Activated naive CD4-positive, alpha-beta T cell treated with anti-CD3 and anti-CD28 coated beads, Interleukin-2, amount 10 ng/mL, durations not matched to agents 7 days and 5 days (primary cell): Measurements from ENCODE around the gene SORCS1.

Source experiments
- CTCF ChIA-PET: fragments of 350-600 bp; sonication (Branson Sonifier 250); formaldehyde crosslinking; loops from one replicate; lab custom pipeline; 2021; ENCODE audit warnings: antibody characterized with exemption; lab: Charles Lee
- DNase-seq: peaks from one replicate; pipeline ENCODE4 v3.0.0-alpha.2; 2020
- H3K27ac Mint-ChIP-seq: one replicate; pipeline ENCODE4 v1.8.0; 2021; ENCODE audit warnings: mild to moderate bottlenecking, moderate library complexity, mixed read lengths
- H3K27me3 Mint-ChIP-seq: one replicate; pipeline ENCODE4 v1.8.0; 2021; ENCODE audit warnings: mild to moderate bottlenecking, mixed read lengths
- H3K36me3 Mint-ChIP-seq: one replicate; pipeline ENCODE4 v1.8.0; 2021; ENCODE audit warnings: mixed read lengths
- H3K4me1 Mint-ChIP-seq: one replicate; pipeline ENCODE4 v1.8.0; 2021; ENCODE audit warnings: mixed read lengths
- H3K4me3 Mint-ChIP-seq: one replicate; pipeline ENCODE4 v1.8.0; 2021; ENCODE audit warnings: mild to moderate bottlenecking, moderate library complexity, mixed read lengths
- H3K9me3 Mint-ChIP-seq: one replicate; pipeline ENCODE4 v1.8.0; 2021; ENCODE audit warnings: mixed read lengths

The SORCS1 gene

GRCh38 chr10:106815427-106816043 lies 349.0 kb downstream of the SORCS1 start:
- no peaks in the 10 kb centered on the region for H3K9me3 Mint-ChIP-seq
- H3K4me3 Mint-ChIP-seq: no peak overlapping the region
- no peaks in the 10 kb centered on the region for H3K36me3 Mint-ChIP-seq
- DNase-seq: no peak
- H3K4me1 Mint-ChIP-seq: peaks cover 8% of the 10 kb centered on the region
- H3K27me3 Mint-ChIP-seq: no peaks in the 10 kb centered on the region
- CTCF ChIA-PET: interaction anchor here (0.5 kb wide), 1 partner anchor 96 kb away, joined by 3 read pairs; no protein-coding TSS in a partner anchor
- no peak overlapping the region for H3K27ac Mint-ChIP-seq

DNA sequence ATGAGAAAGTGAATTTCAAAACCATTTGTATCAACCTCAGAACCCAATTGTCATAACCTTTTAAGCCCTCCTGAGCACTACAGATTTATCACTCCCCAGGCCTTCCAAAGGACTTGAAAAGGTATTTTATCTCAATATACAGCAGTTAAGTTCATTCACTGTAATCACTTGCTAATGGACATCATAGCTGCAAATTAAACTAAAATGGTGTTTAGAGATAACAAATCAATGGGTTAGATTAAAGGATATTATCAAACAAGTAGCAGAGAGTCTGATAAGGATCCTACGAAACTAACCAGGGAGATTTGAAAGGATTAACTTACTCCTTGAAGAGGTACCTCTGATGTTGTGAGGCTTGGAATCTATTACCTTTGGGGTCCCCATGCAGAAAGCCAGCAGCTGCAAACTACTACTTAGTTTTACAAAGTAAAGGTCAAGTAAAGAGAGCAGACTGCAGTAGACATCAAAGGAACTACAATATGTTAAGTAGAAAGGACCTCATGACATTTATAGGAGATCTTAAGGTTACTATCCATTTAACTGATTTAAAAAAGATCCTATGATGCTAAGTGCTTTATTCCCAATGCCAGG lies 359.4 kb downstream of the SORCS1 start:
- Mint-ChIP-seq H3K4me1 (no peaks in the 10 kb centered on the region), H3K27me3 (no peaks in the 10 kb centered on the region), H3K9me3 (peaks cover 8% of the 10 kb centered on the region), H3K36me3 (no peaks in the 10 kb centered on the region), H3K4me3 (no peak overlapping the region), H3K27ac (no peak overlapping the region)
- CTCF ChIA-PET: no interaction called here
- DNase-seq: no peak

DNA sequence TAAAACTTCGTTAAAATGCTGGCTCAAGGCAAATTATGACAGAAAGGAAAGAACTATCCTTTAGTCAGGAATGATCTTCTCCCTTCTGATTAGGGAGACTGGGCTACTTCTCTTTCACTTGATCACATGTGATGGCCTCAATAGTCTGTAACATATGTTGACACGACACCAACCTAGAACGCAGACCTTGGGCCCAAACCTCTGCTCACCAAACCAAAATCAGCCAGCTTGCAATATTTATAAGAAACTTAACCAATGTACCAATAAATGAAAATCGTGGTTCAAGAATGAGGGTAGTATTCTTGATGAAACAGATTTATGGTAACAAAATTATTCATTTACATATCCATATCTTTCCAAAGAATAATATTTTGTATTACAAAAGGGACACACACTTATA lies 361.6 kb downstream of the SORCS1 start:
- Mint-ChIP-seq H3K9me3 (peaks cover 11% of the 10 kb centered on the region), H3K4me1 (no peaks in the 10 kb centered on the region), H3K4me3 (no peak overlapping the region), H3K36me3 (no peaks in the 10 kb centered on the region), H3K27me3 (no peaks in the 10 kb centered on the region), H3K27ac (no peak overlapping the region)
- CTCF ChIA-PET: no interaction called here
- no peak for DNase-seq

GRCh38 chr10:106799776-106800175 lies 364.7 kb downstream of the SORCS1 start:
- CTCF ChIA-PET: no interaction called here

GRCh38 chr10:106795619-106796018 lies 368.9 kb downstream of the SORCS1 start:
- H3K27me3 Mint-ChIP-seq: no peaks in the 10 kb centered on the region
- H3K36me3 Mint-ChIP-seq: no peaks in the 10 kb centered on the region
- CTCF ChIA-PET: no interaction called here
- DNase-seq: no peak
- peaks cover 7% of the 10 kb centered on the region for H3K9me3 Mint-ChIP-seq
- H3K4me1 Mint-ChIP-seq: no peaks in the 10 kb centered on the region
- H3K4me3 Mint-ChIP-seq: no peak overlapping the region
- H3K27ac Mint-ChIP-seq: no peak overlapping the region

More at GRCh38 chr10:106799776-106800175, 364.7 kb downstream of the SORCS1 start:
- no peak for DNase-seq
- H3K9me3 Mint-ChIP-seq: peaks cover 11% of the 10 kb centered on the region
- H3K4me1 Mint-ChIP-seq: no peaks in the 10 kb centered on the region
- H3K36me3 Mint-ChIP-seq: no peaks in the 10 kb centered on the region
- no peak overlapping the region for H3K4me3 Mint-ChIP-seq
- H3K27ac Mint-ChIP-seq: no peak overlapping the region
- no peaks in the 10 kb centered on the region for H3K27me3 Mint-ChIP-seq

GRCh38 chr10:106793617-106794016 lies 370.9 kb downstream of the SORCS1 start:
- Mint-ChIP-seq H3K4me1 (no peaks in the 10 kb centered on the region), H3K4me3 (no peak overlapping the region), H3K36me3 (no peaks in the 10 kb centered on the region), H3K27ac (no peak overlapping the region), H3K9me3 (peaks cover 8% of the 10 kb centered on the region), H3K27me3 (no peaks in the 10 kb centered on the region)
- CTCF ChIA-PET: no interaction called here
- DNase-seq: no peak

GRCh38 chr10:106789623-106790022 lies 374.9 kb downstream of the SORCS1 start:
- Mint-ChIP-seq H3K4me1 (no peaks in the 10 kb centered on the region), H3K27me3 (no peaks in the 10 kb centered on the region), H3K27ac (no peak overlapping the region), H3K36me3 (no peaks in the 10 kb centered on the region), H3K4me3 (no peak overlapping the region), H3K9me3 (peaks cover 6% of the 10 kb centered on the region)
- CTCF ChIA-PET: no interaction called here
- no peak for DNase-seq

DNA sequence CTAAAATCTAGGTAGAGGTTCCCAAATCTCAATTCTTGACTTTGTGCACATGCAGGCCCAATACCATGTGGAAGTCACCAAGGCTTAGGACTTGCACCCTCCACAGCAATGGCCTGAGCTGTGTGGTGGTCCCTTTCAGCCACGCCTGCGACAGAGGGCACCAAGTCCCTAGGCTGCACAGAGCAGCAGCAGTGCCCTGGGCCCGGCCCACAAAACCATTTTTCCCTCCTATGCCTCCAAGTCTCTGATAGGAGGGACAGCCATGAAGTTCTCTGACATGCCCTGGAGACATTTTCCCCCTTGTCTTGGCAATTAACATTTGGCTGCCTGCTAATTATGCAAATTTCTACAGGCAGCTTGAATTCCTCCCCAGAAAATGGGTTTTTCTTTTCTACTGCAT lies 375.5 kb downstream of the SORCS1 start:
- CTCF ChIA-PET: no interaction called here
- Mint-ChIP-seq H3K36me3 (no peaks in the 10 kb centered on the region), H3K27ac (no peak overlapping the region), H3K27me3 (no peaks in the 10 kb centered on the region), H3K9me3 (peaks cover 6% of the 10 kb centered on the region), H3K4me1 (no peaks in the 10 kb centered on the region), H3K4me3 (no peak overlapping the region)
- no peak for DNase-seq

GRCh38 chr10:106785528-106785927 lies 379.0 kb downstream of the SORCS1 start:
- H3K27me3 Mint-ChIP-seq: no peaks in the 10 kb centered on the region
- no peak for DNase-seq
- peaks cover 6% of the 10 kb centered on the region for H3K9me3 Mint-ChIP-seq
- H3K27ac Mint-ChIP-seq: no peak overlapping the region
- no peaks in the 10 kb centered on the region for H3K36me3 Mint-ChIP-seq
- CTCF ChIA-PET: no interaction called here
- H3K4me3 Mint-ChIP-seq: no peak overlapping the region
- no peaks in the 10 kb centered on the region for H3K4me1 Mint-ChIP-seq

DNA sequence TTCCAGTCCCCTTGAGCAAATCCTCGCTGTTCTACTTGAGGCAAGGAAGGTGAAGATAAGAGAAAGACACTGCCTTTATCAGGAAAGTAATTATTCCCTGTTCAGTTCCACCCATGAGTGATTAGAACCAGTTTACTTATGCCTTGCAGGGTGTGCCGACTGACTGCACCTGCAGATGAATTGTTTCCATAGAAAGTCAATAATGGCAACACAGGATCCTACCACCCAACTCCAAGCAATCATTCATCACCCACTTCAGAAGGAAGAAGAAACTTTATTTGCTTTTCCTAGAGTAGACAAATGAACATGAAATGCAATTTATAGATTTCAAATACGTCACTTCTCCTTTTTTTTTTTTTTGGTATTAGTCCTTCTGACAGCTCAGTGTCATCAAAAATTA lies 383.9 kb downstream of the SORCS1 start:
- H3K36me3 Mint-ChIP-seq: no peaks in the 10 kb centered on the region
- DNase-seq: no peak
- CTCF ChIA-PET: no interaction called here

DNA sequence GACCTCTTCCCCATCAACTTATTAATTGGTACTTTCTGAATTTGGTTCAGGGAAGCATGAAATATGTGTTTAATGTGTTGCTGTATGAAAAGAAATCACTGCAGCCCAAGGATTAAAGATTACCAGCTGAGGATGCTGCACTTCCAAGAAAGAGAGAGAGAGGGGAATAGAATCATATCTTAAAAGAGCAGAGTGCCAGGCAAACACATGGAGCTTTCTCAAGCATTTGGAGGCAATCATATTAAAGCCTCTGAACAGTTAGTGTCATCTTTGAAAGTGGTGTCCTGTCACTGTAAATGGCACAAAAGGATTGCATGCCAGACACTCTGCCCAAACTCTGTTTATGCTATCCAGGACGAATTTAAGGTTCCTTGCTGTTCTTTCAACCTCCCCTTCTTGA lies 386.7 kb downstream of the SORCS1 start:
- no peak for DNase-seq
- no peaks in the 10 kb centered on the region for H3K9me3 Mint-ChIP-seq
- H3K4me1 Mint-ChIP-seq: no peaks in the 10 kb centered on the region
- no peaks in the 10 kb centered on the region for H3K27me3 Mint-ChIP-seq
- CTCF ChIA-PET: interaction anchor here (0.6 kb wide), 1 partner anchor 276 kb away, joined by 3 read pairs; no protein-coding TSS in a partner anchor
- no peak overlapping the region for H3K4me3 Mint-ChIP-seq
- no peak overlapping the region for H3K27ac Mint-ChIP-seq
- no peaks in the 10 kb centered on the region for H3K36me3 Mint-ChIP-seq

More for the DNA sequence above, 383.9 kb downstream of the SORCS1 start:
- Mint-ChIP-seq H3K27ac (no peak overlapping the region), H3K27me3 (no peaks in the 10 kb centered on the region), H3K4me1 (no peaks in the 10 kb centered on the region), H3K4me3 (no peak overlapping the region), H3K9me3 (no peaks in the 10 kb centered on the region)

DNA sequence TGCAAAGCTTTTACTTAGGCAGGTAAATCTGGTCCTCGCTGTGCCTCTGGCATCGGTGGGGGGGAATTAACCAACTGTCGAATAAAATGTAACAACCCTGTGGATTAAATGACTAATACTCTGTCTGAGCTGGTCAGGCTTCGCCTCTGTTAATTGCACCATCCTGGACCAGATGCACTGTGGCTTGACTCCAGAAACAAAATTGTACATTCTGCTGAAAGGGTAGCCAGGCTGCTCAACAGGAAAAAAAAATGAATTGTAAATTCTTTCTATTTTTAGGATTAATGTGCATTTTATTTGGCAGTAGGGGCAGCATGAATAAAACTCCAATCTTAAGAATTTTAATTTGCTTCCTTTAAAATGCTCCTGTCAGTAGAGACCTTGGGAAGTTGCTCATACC lies 389.4 kb downstream of the SORCS1 start:
- no peaks in the 10 kb centered on the region for H3K27me3 Mint-ChIP-seq
- CTCF ChIA-PET: no interaction called here
- H3K4me3 Mint-ChIP-seq: no peak overlapping the region
- H3K4me1 Mint-ChIP-seq: no peaks in the 10 kb centered on the region
- no peak for DNase-seq
- no peak overlapping the region for H3K27ac Mint-ChIP-seq
- no peaks in the 10 kb centered on the region for H3K36me3 Mint-ChIP-seq
- H3K9me3 Mint-ChIP-seq: peaks cover 5% of the 10 kb centered on the region

DNA sequence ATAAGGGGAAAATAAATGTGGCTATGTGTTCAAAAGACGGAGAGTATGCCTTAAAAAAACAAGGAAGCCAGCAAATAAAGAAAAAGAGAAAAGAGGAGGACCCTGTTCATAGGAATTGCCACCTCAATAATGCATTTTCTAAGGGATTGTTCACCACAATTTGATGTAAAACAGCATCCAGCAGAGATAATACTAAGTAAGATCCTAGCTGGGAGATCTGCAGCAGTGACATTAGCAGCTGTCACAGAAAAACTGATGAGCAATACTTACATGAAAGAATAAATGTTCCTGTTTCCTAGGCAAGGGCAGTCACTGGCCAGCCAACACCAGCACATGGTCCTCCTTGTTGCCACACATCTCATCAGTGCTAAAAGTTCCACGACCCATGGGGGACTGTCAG lies 391.5 kb downstream of the SORCS1 start:
- no peaks in the 10 kb centered on the region for H3K36me3 Mint-ChIP-seq
- peaks cover 6% of the 10 kb centered on the region for H3K9me3 Mint-ChIP-seq
- no peak overlapping the region for H3K4me3 Mint-ChIP-seq
- H3K4me1 Mint-ChIP-seq: no peaks in the 10 kb centered on the region
- no peak overlapping the region for H3K27ac Mint-ChIP-seq
- CTCF ChIA-PET: no interaction called here
- no peak for DNase-seq
- no peaks in the 10 kb centered on the region for H3K27me3 Mint-ChIP-seq

DNA sequence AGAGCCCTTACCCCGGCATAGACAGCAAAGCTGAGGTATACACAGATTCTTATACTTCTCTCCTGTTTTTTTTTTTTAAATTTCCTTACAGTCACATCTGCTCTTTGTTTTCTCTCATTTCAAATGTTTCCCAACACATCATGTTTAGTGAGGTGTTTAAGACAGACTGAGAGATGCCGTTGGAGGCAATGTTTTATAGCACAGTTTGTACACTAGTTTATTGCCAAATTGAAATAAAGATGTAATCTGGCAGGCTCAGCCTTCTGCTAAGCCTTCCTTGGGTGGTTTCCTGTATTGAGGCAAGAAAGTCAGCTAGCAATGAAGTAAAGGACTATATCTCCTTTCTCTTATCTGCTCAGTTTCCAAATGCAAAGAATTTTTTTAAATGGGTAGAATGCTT lies 393.4 kb downstream of the SORCS1 start:
- H3K4me1 Mint-ChIP-seq: no peaks in the 10 kb centered on the region
- H3K4me3 Mint-ChIP-seq: no peak overlapping the region
- DNase-seq: no peak
- no peaks in the 10 kb centered on the region for H3K27me3 Mint-ChIP-seq
- CTCF ChIA-PET: no interaction called here
- H3K9me3 Mint-ChIP-seq: peaks cover 12% of the 10 kb centered on the region
- no peak overlapping the region for H3K27ac Mint-ChIP-seq
- no peaks in the 10 kb centered on the region for H3K36me3 Mint-ChIP-seq

DNA sequence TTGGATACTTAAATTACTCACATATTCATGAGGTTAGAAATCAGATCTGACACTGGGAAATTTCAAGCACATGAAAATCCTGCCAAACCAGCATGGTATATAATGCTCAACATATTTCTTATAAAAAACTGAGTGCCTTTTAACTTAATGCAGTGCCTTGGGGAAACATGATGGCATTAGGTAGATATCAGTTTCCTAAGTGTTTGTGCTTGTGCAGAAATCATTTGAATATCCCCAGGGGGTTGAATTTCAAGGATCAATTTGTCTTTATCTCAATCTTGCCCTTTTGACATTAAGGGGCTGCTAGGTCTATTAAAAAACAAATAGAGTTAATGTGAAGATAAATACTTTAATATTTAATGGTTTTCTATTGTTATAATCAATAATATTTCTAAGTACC lies 396.3 kb downstream of the SORCS1 start:
- CTCF ChIA-PET: no interaction called here
- Mint-ChIP-seq H3K36me3 (no peaks in the 10 kb centered on the region), H3K27me3 (no peaks in the 10 kb centered on the region)

More for the DNA sequence above, 396.3 kb downstream of the SORCS1 start:
- no peak for DNase-seq
- H3K4me3 Mint-ChIP-seq: no peak overlapping the region
- no peaks in the 10 kb centered on the region for H3K4me1 Mint-ChIP-seq
- peaks cover 12% of the 10 kb centered on the region for H3K9me3 Mint-ChIP-seq
- no peak overlapping the region for H3K27ac Mint-ChIP-seq
